CD4-positive, alpha-beta T cell treated with Interleukin-15 for 4 hours (primary cell): ENCODE data around the gene ENPP6.

Source experiments
- DNase-seq: peaks from one replicate; pipeline ENCODE4 v3.0.0-alpha.2; 2020; ENCODE audit warnings: low spot score

The ENPP6 gene

GRCh38 chr4:184104419-184105101, 113.1 kb downstream of the ENPP6 start:
- no peak for DNase-seq

GRCh38 chr4:184103527-184104264, 114.0 kb downstream of the ENPP6 start:
- DNase-seq, result no peak

- no peak for DNase-seq
Observed at GRCh38 chr4:184102927-184103326, 114.7 kb downstream of the ENPP6 start.

- no peak for DNase-seq
Observed at GRCh38 chr4:184102488-184102887, 115.2 kb downstream of the ENPP6 start.

- no peak for DNase-seq
Observed at GRCh38 chr4:184101711-184102110, 116.0 kb downstream of the ENPP6 start.

GRCh38 chr4:184100297-184100885, 117.3 kb downstream of the ENPP6 start:
- no peak for DNase-seq

- DNase-seq, result no peak
Observed at GRCh38 chr4:184099535-184099966, 118.1 kb downstream of the ENPP6 start.

GRCh38 chr4:184099000-184099399, 118.7 kb downstream of the ENPP6 start:
- no peak for DNase-seq

- no peak for DNase-seq
Observed at GRCh38 chr4:184097815-184098214, 119.9 kb downstream of the ENPP6 start.

- DNase-seq, result no peak
Observed at GRCh38 chr4:184097241-184097605, 120.5 kb downstream of the ENPP6 start.

- no peak for DNase-seq
Observed at GRCh38 chr4:184096561-184097240, 121.0 kb downstream of the ENPP6 start.

- DNase-seq, result no peak
Observed at GRCh38 chr4:184094532-184095159, 123.0 kb downstream of the ENPP6 start.

GRCh38 chr4:184091986-184092385, 125.7 kb downstream of the ENPP6 start:
- DNase-seq, result no peak

GRCh38 chr4:184090571-184090970, 127.1 kb downstream of the ENPP6 start:
- no peak for DNase-seq

- no peak for DNase-seq
Observed at GRCh38 chr4:184080674-184081073, 137.0 kb downstream of the ENPP6 start.

- no peak for DNase-seq
Observed at GRCh38 chr4:184074677-184075388, 142.8 kb downstream of the ENPP6 start.

GRCh38 chr4:184067931-184068554, 149.6 kb downstream of the ENPP6 start:
- no peak for DNase-seq

- DNase-seq, result no peak
Observed at GRCh38 chr4:184066584-184067300, 150.9 kb downstream of the ENPP6 start.

- DNase-seq, result no peak
Observed at GRCh38 chr4:184064877-184065276, 152.8 kb downstream of the ENPP6 start.

GRCh38 chr4:184062769-184063168, 154.9 kb downstream of the ENPP6 start:
- no peak for DNase-seq
